CD14-positive monocyte (primary cell): ENCODE data around the gene PIK3CD. TPM values are rescaled to one million over a fixed set of nuclear protein-coding genes. Genes with fewer than 3 reads are reported as not detected.

ENCODE experiments used
- DNase-seq, 3 donors: peaks; one replicate each; pipeline ENCODE4 v3.0.0-alpha.2; 2011 to 2022
- H2AFZ ChIP-seq: 2 replicates; pipeline ENCODE4 v1.6.0; 2012; ENCODE audit warnings: mild to moderate bottlenecking, low read depth, low read length, inconsistent platforms; ENCODE audit not compliant: insufficient read depth, poor library complexity, severe bottlenecking
- H3K27ac ChIP-seq, 2 donors: 1 replicate in 1 of 2; 2 replicates in 1 of 2; pipeline ENCODE4 v1.5.1; 2012 to 2013; ENCODE audit warnings: low read length in 2 of 2, control low read depth in 1 of 2, inconsistent platforms in 1 of 2, low read depth in 1 of 2, mild to moderate bottlenecking in 1 of 2
- H3K27me3 ChIP-seq, 2 donors: one replicate each; pipeline versions ENCODE4 v1.6.0 to v1.6.1; 2011 to 2013; ENCODE audit warnings: low read length in 2 of 2; ENCODE audit not compliant: control insufficient read depth in 2 of 2, insufficient read depth in 2 of 2
- H3K36me3 ChIP-seq, 2 donors: replicated peaks in 1 of 2; 1 replicate in 1 of 2; 2 replicates in 1 of 2; pipeline versions ENCODE4 v1.5.1 to v1.6.1; 2012 to 2013; ENCODE audit warnings: low read length in 2 of 2, control low read depth in 1 of 2, inconsistent platforms in 1 of 2, mild to moderate bottlenecking in 1 of 2; ENCODE audit not compliant: insufficient read depth in 2 of 2, control insufficient read depth in 1 of 2
- H3K4me1 ChIP-seq, 2 donors: 1 replicate in 1 of 2; 2 replicates in 1 of 2; pipeline versions ENCODE4 v1.5.1 to v1.6.1; 2012 to 2013; ENCODE audit warnings: low read length in 2 of 2, control low read depth in 1 of 2, inconsistent platforms in 1 of 2, mild to moderate bottlenecking in 1 of 2, moderate library complexity in 1 of 2; ENCODE audit not compliant: insufficient read depth in 2 of 2, control insufficient read depth in 1 of 2
- H3K4me2 ChIP-seq: replicated peaks from 2 replicates; pipeline ENCODE3; 2012; ENCODE audit warnings: low read length, moderate library complexity, mild to moderate bottlenecking; ENCODE audit not compliant: poor library complexity, severe bottlenecking; ENCODE audit errors: extremely low read depth
- H3K4me3 ChIP-seq, 3 experiments: fragments of 200-600 bp in 1 of 3; sonication (generic) in 1 of 3; replicated peaks in 1 of 3; 1 replicate in 2 of 3; 2 replicates in 1 of 3; pipeline ENCODE4 v1.5.1; 2011 to 2013; ENCODE audit warnings: low read length in 3 of 3, mild to moderate bottlenecking in 3 of 3, control low read depth in 2 of 3, low read depth in 2 of 3, inconsistent platforms in 1 of 3, moderate library complexity in 1 of 3
- H3K79me2 ChIP-seq: 2 replicates; pipeline ENCODE4 v1.6.0; 2012; ENCODE audit warnings: mild to moderate bottlenecking, control low read depth, inconsistent platforms, low read length, moderate library complexity; ENCODE audit not compliant: insufficient read depth
- H3K9ac ChIP-seq: 2 replicates; pipeline ENCODE4 v1.6.0; 2017; ENCODE audit warnings: low read length, mild to moderate bottlenecking; ENCODE audit not compliant: insufficient read depth, poor library complexity, severe bottlenecking
- H3K9me3 ChIP-seq, 2 donors: replicated peaks in 1 of 2; 1 replicate in 1 of 2; 2 replicates in 1 of 2; pipeline versions ENCODE4 v1.5.1 to v1.6.1; 2012 to 2013; ENCODE audit warnings: low read length in 2 of 2, control low read depth in 1 of 2; ENCODE audit not compliant: control insufficient read depth in 1 of 2, insufficient read depth in 1 of 2
- H4K20me1 ChIP-seq: 2 replicates; pipeline ENCODE4 v1.6.0; 2012; ENCODE audit warnings: mild to moderate bottlenecking, low read length, control low read depth, moderate library complexity; ENCODE audit not compliant: insufficient read depth
- H3K27ac Mint-ChIP-seq, 7 donors: one replicate each; pipeline ENCODE4 v1.8.0; 2020; ENCODE audit warnings: mild to moderate bottlenecking in 7 of 7, mixed read lengths in 7 of 7, moderate library complexity in 6 of 7, inconsistent platforms in 2 of 7
- H3K27me3 Mint-ChIP-seq, 3 donors: one replicate each; pipeline ENCODE4 v1.8.0; 2021 to 2022; ENCODE audit warnings: low read depth in 3 of 3, mild to moderate bottlenecking in 3 of 3, mixed read lengths in 3 of 3, moderate library complexity in 3 of 3, inconsistent platforms in 1 of 3
- H3K36me3 Mint-ChIP-seq, 2 donors: one replicate each; pipeline ENCODE4 v1.8.0; 2020; ENCODE audit warnings: mixed read lengths in 2 of 2, inconsistent platforms in 1 of 2, mild to moderate bottlenecking in 1 of 2
- H3K4me1 Mint-ChIP-seq: one replicate; pipeline ENCODE4 v1.8.0; 2020; ENCODE audit warnings: mild to moderate bottlenecking, mixed read lengths
- H3K4me3 Mint-ChIP-seq, 2 donors: one replicate each; pipeline ENCODE4 v1.8.0; 2020; ENCODE audit warnings: mild to moderate bottlenecking in 2 of 2, mixed read lengths in 2 of 2, moderate library complexity in 1 of 2
- H3K9me3 Mint-ChIP-seq, 7 donors: one replicate each; pipeline ENCODE4 v1.8.0; 2020 to 2022; ENCODE audit warnings: mixed read lengths in 7 of 7, mild to moderate bottlenecking in 6 of 7, moderate library complexity in 6 of 7, inconsistent platforms in 2 of 7
- CTCF ChIP-seq: fragments of 200-600 bp; IDR thresholded peaks from one replicate; pipeline ENCODE4 v1.8.0; 2022; ENCODE audit warnings: antibody characterized with exemption, mild to moderate bottlenecking
- WGBS: methylation state at CpG from one replicate; pipeline ENCODE4 v1.1.5; 2013; ENCODE audit warnings: missing lambda C conversion rate; ENCODE audit not compliant: insufficient coverage; 5-methylcytosine and 5-hydroxymethylcytosine counted together
- intact Hi-C, 2 donors: fragments of 100-400 bp; cut with micrococcal nuclease; formaldehyde crosslinking; loops; one replicate each; pipeline versions ENCODE4 v1.15.0 to v1.15.1; 2023
- polyA plus RNA-seq, 3 donors: library from polyadenylated mRNA; depleted of rRNA in 1 of 3; unstranded in 2 of 3; stranded (reverse) in 1 of 3; fragments of 300-500 nt in 2 of 3; fragments of >200 nt in 1 of 3; fragmentation: Illumina TruSeq in 2 of 3; gene quantifications; 1 replicate in 2 of 3; 2 replicates in 1 of 3; pipeline ENCODE4 v1.2.3, GENCODE V29; 2012 to 2021

The PIK3CD gene
- polyA plus RNA-seq, 3 donors = 33.2 to 120 (median 52.2) TPM

- Mint-ChIP-seq H3K4me1 (peaks cover 52% of the 10 kb centered on the region), H3K9me3 (peaks cover 0 to 5% (median 0%) of the 10 kb centered on the region in 7 donors), H3K4me3 (peak overlapping the region; percentile 48 to 81), H3K27ac (peak overlapping the region in 4 of 7 donors; percentile 2 to 78 (median 52)), H3K36me3 (no peaks in the 10 kb centered on the region), H3K27me3 (peaks cover 9 to 12% (median 10%) of the 10 kb centered on the region in 3 donors)
- peak in 2 of 3 donors; percentile 31 to 60 for DNase-seq
- TF ChIP-seq CTCF = no peak
- Histone ChIP-seq H3K79me2 (peaks cover 44% of the 10 kb centered on the region), H4K20me1 (peaks cover 18% of the 10 kb centered on the region), H3K27me3 (peaks cover 0 to 2% of the 10 kb centered on the region in 2 donors), H3K4me2 (peak overlapping the region; percentile 68), H3K9ac (no peak overlapping the region), H3K4me3 (peak overlapping the region in 1 of 3 experiments; percentile 63), H3K9me3 (no peaks in the 10 kb centered on the region), H2AFZ (no peak overlapping the region), H3K4me1 (peaks cover 50 to 56% of the 10 kb centered on the region in 2 donors), H3K27ac (no peak overlapping the region), H3K36me3 (no peaks in the 10 kb centered on the region)
- intact Hi-C loops = loop anchor here (2.0 to 5.0 kb wide), 5 partner anchors 27 to 241 kb away; no protein-coding TSS in a partner anchor
- WGBS = 1% methylated on average over 8 of the region's 9 CpGs
Observed at GRCh38 chr1:9626201-9626608, 25.3 kb upstream of the PIK3CD start.

GRCh38 chr1:9628541-9629444, 22.7 kb upstream of the PIK3CD start:
- peaks cover 0 to 5% (median 0%) of the 10 kb centered on the region in 7 donors for H3K9me3 Mint-ChIP-seq
- no peak for TF ChIP-seq CTCF
- peaks cover 0 to 2% of the 10 kb centered on the region in 2 donors for H3K27me3 ChIP-seq
- H3K27me3 Mint-ChIP-seq = peaks cover 8 to 12% (median 11%) of the 10 kb centered on the region in 3 donors
- H3K9ac ChIP-seq = no peak overlapping the region
- H3K27ac Mint-ChIP-seq = peak overlapping the region in 5 of 7 donors; percentile 45 to 92 (median 74)
- H3K4me3 Mint-ChIP-seq = peak overlapping the region; percentile 62 to 74
- peak overlapping the region; percentile 77 for H3K4me2 ChIP-seq
- no peaks in the 10 kb centered on the region for H3K36me3 ChIP-seq
- 58% methylated on average over 6 of the region's 23 CpGs for WGBS
- H3K4me3 ChIP-seq = peak overlapping the region in 2 of 3 experiments; percentile 29 to 73
- intact Hi-C loops = loop anchor here (2.0 to 5.0 kb wide), 5 partner anchors 16 to 239 kb away; no protein-coding TSS in a partner anchor
- H3K79me2 ChIP-seq = peaks cover 50% of the 10 kb centered on the region
- H3K4me1 ChIP-seq = peaks cover 67 to 69% of the 10 kb centered on the region in 2 donors
- peaks cover 0 to 3% of the 10 kb centered on the region in 2 donors for H3K36me3 Mint-ChIP-seq
- H3K27ac ChIP-seq = peak overlapping the region in 1 of 2 donors; percentile 80
- H2AFZ ChIP-seq = peak overlapping the region; percentile 49
- no peaks in the 10 kb centered on the region for H3K9me3 ChIP-seq
- peak in 1 of 3 donors; percentile 42 for DNase-seq
- H3K4me1 Mint-ChIP-seq = peaks cover 66% of the 10 kb centered on the region
- peaks cover 18% of the 10 kb centered on the region for H4K20me1 ChIP-seq
